ENCODE results near the gene KCNK1. TPM values are rescaled to one million over a fixed set of nuclear protein-coding genes. Genes with fewer than 3 reads are reported as not detected.

The KCNK1 gene
- total RNA-seq, 4 donors from 2014 or later = 1.2 to 2.8 (median 1.7) TPM

DNA sequence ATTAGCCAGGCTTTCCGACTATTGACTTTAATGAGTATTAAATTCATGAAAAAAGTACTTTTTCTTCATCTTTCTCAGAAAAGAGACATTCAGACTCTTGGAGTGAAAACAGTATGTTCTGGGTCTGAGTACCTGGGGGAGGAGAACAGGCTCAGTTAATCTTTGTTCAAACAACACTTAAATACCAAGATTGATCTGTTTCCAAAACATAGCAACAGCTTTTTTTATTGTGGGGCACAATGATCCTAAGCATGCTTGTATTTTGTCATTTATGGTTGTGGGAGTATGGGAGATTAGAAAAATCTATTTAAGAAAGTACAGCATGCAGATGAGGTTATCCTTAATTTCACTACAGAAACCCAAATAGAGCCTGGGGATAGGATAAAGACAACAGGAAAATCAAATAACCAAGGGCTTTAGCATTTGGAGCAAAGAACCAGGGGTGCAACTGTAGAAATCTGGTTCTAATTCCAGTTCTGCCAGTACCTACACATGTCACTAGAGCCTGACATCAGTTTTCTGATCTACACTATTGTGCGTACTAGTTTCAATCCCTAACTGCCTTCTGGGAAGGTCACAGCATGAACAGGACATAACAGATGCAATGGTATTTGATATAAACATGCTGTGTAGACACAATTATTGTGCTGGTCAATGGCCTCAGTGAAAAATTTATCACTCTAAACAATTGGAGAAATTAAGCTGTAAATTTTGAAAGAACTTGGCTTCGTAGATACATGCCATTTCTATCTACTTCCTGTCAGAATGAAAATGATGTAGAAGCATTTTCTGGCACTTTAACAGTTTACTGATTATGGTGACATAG, 91.2 kb downstream of the KCNK1 start:
- intact Hi-C loops (cut with DNase I) = no loop called here
- Histone ChIP-seq H3K36me3 (no peaks in the 10 kb centered on the region), H3K4me3 (no peak overlapping the region), H3K27me3 (no peaks in the 10 kb centered on the region), H3K9me3 (no peaks in the 10 kb centered on the region), H3K4me1 (peaks cover 6 to 29% (median 18%) of the 10 kb centered on the region in 4 donors), H3K27ac (replicated peaks in 1 of 4) (no peak overlapping the region)
- TF ChIP-seq, protein P1, sequence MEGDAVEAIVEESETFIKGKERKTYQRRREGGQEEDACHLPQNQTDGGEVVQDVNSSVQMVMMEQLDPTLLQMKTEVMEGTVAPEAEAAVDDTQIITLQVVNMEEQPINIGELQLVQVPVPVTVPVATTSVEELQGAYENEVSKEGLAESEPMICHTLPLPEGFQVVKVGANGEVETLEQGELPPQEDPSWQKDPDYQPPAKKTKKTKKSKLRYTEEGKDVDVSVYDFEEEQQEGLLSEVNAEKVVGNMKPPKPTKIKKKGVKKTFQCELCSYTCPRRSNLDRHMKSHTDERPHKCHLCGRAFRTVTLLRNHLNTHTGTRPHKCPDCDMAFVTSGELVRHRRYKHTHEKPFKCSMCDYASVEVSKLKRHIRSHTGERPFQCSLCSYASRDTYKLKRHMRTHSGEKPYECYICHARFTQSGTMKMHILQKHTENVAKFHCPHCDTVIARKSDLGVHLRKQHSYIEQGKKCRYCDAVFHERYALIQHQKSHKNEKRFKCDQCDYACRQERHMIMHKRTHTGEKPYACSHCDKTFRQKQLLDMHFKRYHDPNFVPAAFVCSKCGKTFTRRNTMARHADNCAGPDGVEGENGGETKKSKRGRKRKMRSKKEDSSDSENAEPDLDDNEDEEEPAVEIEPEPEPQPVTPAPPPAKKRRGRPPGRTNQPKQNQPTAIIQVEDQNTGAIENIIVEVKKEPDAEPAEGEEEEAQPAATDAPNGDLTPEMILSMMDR (IDR thresholded peaks at IDR 0.05) = no peak
- TF ChIP-seq EP300 (IDR thresholded peaks at IDR 0.05) = no peak
- TF ChIP-seq POLR2AphosphoS5 (IDR thresholded peaks at IDR 0.05) = no peak
- no peak for TF ChIP-seq POLR2A (IDR thresholded peaks at IDR 0.05; ENCODE audit: low read depth)
- peak; percentile 17 for DNase-seq (ENCODE audit: extremely low spot score)
- WGBS = 91% methylated on average over 3 of the region's 3 CpGs

DNA sequence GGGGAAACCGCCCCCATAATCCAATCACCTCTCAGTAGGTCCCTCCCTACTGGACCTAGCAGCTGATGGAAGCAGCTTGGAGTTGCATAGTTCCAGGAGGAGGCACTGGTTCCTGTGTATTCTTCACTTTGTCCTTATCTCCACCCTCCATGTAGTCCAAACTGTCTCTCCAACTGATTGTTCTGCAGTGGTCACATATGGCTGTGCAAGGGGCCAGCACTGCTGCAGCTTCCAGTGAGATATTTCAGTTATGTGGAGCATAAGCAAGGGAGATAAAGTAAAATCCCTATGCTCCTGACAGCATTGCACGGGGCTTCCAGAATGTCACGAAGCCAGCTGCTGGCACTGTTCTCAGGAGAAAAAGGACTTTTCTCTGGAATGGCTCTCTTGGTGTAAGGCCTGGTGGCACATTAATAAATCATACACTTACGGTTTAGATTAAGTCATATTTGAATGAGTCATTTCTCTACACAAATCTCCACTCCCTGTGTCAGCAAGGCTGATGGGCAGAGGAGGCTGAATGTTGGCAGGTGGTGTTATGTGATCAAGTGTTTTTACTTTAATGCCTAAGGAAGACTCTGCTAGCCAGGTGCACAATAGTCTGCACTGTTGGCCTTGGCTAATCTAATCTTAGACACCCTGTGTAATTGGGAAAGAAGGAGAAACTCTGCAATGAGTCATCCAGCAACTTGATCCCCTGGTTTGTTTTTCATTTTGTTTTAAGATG, 93.4 kb downstream of the KCNK1 start:
- Histone ChIP-seq H3K27ac (replicated peaks in 1 of 4) (peak overlapping the region in 1 of 4 donors; percentile 16), H3K36me3 (no peaks in the 10 kb centered on the region), H3K27me3 (no peaks in the 10 kb centered on the region), H3K9me3 (no peaks in the 10 kb centered on the region), H3K4me1 (peaks cover 6 to 29% (median 18%) of the 10 kb centered on the region in 4 donors), H3K4me3 (no peak overlapping the region)
- intact Hi-C loops (cut with DNase I) = no loop called here
- DNase-seq (ENCODE audit: extremely low spot score) = peak; percentile 78
- 53% methylated on average over 4 of the region's 4 CpGs for WGBS
- TF ChIP-seq POLR2A (IDR thresholded peaks at IDR 0.05; ENCODE audit: low read depth) (no peak), EP300 (IDR thresholded peaks at IDR 0.05) (no peak), POLR2AphosphoS5 (IDR thresholded peaks at IDR 0.05) (no peak)
- TF ChIP-seq, protein P1 (IDR thresholded peaks at IDR 0.05) = no peak

DNA sequence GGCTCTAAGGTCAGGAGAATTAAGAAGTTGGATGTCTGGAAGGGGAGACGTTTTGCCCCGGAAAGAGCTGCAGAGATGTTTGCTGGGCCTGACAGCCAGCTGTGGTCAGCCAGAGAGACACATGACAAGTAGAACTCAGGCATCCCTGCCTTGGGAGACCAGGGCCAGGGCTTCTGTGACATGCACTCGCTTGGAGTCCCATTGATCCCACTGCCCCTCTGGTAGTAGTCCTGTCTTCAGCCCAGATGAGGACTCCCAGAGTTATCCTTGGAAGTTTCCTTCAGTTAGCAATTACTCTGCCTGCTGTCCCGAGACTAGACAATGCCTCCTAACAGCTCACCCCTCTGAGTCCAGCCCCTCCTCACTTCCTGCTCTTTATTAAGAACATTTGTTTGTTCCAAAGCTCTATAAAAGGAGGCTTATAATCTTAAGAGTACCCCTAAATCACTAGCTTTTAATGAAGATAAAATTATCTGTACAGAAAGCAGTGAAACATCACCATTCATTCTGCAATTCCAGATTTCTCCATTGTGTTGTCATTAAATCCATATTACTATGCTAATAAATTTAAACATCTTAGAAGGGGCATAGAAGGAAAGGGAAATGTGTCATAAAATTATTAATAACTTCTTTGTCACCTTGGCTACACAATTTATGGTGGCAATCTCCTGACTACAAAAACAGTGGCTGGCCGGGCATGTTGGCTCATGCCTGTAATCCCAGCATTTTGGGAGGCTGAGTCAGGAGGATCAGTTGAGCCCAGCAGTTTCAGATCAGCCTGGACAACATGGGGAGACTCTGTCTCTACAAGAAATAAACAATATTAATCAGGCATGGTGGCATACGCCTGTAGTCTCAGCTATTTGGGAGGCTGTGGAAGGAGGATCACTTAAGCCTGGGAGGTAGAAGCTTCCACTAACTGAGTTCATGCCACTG, 94.2 kb downstream of the KCNK1 start:
- Histone ChIP-seq H3K4me3 (no peak overlapping the region), H3K4me1 (peaks cover 6 to 29% (median 18%) of the 10 kb centered on the region in 4 donors), H3K9me3 (no peaks in the 10 kb centered on the region), H3K27ac (replicated peaks in 1 of 4) (peak overlapping the region in 1 of 4 donors; percentile 16), H3K36me3 (no peaks in the 10 kb centered on the region), H3K27me3 (no peaks in the 10 kb centered on the region)
- peak; percentile 88 for DNase-seq (ENCODE audit: extremely low spot score)
- intact Hi-C loops (cut with DNase I) = no loop called here
- 38% methylated on average over 6 of the region's 6 CpGs for WGBS
- TF ChIP-seq POLR2A (IDR thresholded peaks at IDR 0.05; ENCODE audit: low read depth) = no peak
- no peak for TF ChIP-seq POLR2AphosphoS5 (IDR thresholded peaks at IDR 0.05)
- TF ChIP-seq, protein P1 (IDR thresholded peaks at IDR 0.05) = no peak
- no peak for TF ChIP-seq EP300 (IDR thresholded peaks at IDR 0.05)

DNA sequence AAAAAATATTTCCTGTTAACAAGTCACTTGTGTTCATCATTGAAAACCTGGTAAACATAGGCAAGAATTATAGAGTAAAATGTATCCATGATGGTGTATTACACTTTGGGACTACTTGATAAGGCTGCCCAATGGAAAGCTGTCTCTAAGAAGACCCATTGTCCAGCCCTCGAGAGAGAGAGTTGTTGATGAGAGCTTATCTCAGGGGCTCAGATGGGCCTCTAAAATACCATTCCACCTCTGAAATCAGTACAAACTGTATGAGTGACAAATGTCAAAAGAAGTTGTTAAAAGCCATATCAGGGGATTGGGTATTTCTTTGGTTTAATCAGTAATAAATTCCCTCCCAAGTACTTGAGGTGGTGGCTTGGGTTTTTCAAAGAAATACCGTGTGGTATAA, 96.1 kb downstream of the KCNK1 start:
- Histone ChIP-seq H3K9me3 (no peaks in the 10 kb centered on the region), H3K27ac (replicated peaks in 1 of 4) (no peak overlapping the region), H3K4me3 (no peak overlapping the region), H3K27me3 (no peaks in the 10 kb centered on the region), H3K36me3 (no peaks in the 10 kb centered on the region), H3K4me1 (peaks cover 6 to 20% (median 14%) of the 10 kb centered on the region in 4 donors)
- WGBS = 100% methylated on average over 2 of the region's 2 CpGs
- intact Hi-C loops (cut with DNase I) = no loop called here
- DNase-seq (ENCODE audit: extremely low spot score) = peak; percentile 24
- TF ChIP-seq POLR2A (IDR thresholded peaks at IDR 0.05; ENCODE audit: low read depth) = no peak
- no peak for TF ChIP-seq EP300 (IDR thresholded peaks at IDR 0.05)
- TF ChIP-seq, protein P1 (IDR thresholded peaks at IDR 0.05) = no peak
- TF ChIP-seq POLR2AphosphoS5 (IDR thresholded peaks at IDR 0.05) = no peak
